ENCODE data around the gene CHST7.
"Not testable (repeated sequence)": the region's sequence is repeated elsewhere in the genome, so short reads cannot be mapped to it uniquely, and the experiment has no call there.

The CHST7 gene

GRCh38 chrX:46573331-46573891 is at the start of gene CHST7:
Gene CHST7, plus strand, starts transcription at chrX:46573765. Its CDS starts 167 bp downstream, at chrX:46573932.
- DNase-seq: peak; percentile 1

GRCh38 chrX:46528640-46529039 is 44.9 kb upstream of the CHST7 start:
- DNase-seq: not testable (repeated sequence)

- DNase-seq: not testable (repeated sequence)
These were observed 43.7 kb upstream of the CHST7 start for GRCh38 chrX:46529740-46530403.

- not testable (repeated sequence) for DNase-seq
These were observed 43.1 kb upstream of the CHST7 start for GRCh38 chrX:46530404-46530908.

- no peak for DNase-seq
These were observed 42.1 kb upstream of the CHST7 start for GRCh38 chrX:46531442-46531841.

- DNase-seq: no peak
These were observed 30.1 kb upstream of the CHST7 start for GRCh38 chrX:46543441-46543840.

GRCh38 chrX:46544527-46544926 is 29.0 kb upstream of the CHST7 start:
- not testable (repeated sequence) for DNase-seq

GRCh38 chrX:46545111-46546005 is 28.2 kb upstream of the CHST7 start, which contains the start of gene ZNF674:
Gene ZNF674, minus strand, starts transcription at chrX:46545421. Its CDS starts 3,334 bp downstream, at chrX:46542087.
- DNase-seq: peak; percentile 30

GRCh38 chrX:46547857-46548256 is 25.7 kb upstream of the CHST7 start:
- no peak for DNase-seq

- no peak for DNase-seq
These were observed 23.7 kb upstream of the CHST7 start for GRCh38 chrX:46549914-46550313.

GRCh38 chrX:46551494-46552128 is 22.0 kb upstream of the CHST7 start:
- DNase-seq: no peak

- DNase-seq: peak; percentile 0
These were observed 19.6 kb upstream of the CHST7 start for GRCh38 chrX:46553935-46554334.

- no peak for DNase-seq
These were observed 18.6 kb upstream of the CHST7 start for GRCh38 chrX:46554942-46555341.

- no peak for DNase-seq
These were observed 14.5 kb upstream of the CHST7 start for GRCh38 chrX:46559062-46559461.

- peak; percentile 84 for DNase-seq
These were observed 11.5 kb upstream of the CHST7 start for GRCh38 chrX:46561824-46562657.

- no peak for DNase-seq
These were observed 6.2 kb upstream of the CHST7 start for GRCh38 chrX:46567388-46567787.

- peak; percentile 1 for DNase-seq
These were observed 3.9 kb upstream of the CHST7 start for GRCh38 chrX:46569621-46570020.

- DNase-seq: no peak
These were observed 1.9 kb upstream of the CHST7 start for GRCh38 chrX:46571423-46572339.

GRCh38 chrX:46572340-46572936 is 1.1 kb upstream of the CHST7 start:
- no peak for DNase-seq

Data from DMS79 treated with DMSO at 0.1 percent for 48 hours (cell line).